Stimulated activated CD4-positive, alpha-beta T cell treated with anti-CD3 and anti-CD28 coated beads, Interleukin-15, amount 100 ng/mL, for 24 hours (primary cell): ENCODE data around the gene ABHD12.

Source experiments
- DNase-seq: peaks from one replicate; pipeline ENCODE4 v3.0.0-alpha.2; 2020

The ABHD12 gene

DNA sequence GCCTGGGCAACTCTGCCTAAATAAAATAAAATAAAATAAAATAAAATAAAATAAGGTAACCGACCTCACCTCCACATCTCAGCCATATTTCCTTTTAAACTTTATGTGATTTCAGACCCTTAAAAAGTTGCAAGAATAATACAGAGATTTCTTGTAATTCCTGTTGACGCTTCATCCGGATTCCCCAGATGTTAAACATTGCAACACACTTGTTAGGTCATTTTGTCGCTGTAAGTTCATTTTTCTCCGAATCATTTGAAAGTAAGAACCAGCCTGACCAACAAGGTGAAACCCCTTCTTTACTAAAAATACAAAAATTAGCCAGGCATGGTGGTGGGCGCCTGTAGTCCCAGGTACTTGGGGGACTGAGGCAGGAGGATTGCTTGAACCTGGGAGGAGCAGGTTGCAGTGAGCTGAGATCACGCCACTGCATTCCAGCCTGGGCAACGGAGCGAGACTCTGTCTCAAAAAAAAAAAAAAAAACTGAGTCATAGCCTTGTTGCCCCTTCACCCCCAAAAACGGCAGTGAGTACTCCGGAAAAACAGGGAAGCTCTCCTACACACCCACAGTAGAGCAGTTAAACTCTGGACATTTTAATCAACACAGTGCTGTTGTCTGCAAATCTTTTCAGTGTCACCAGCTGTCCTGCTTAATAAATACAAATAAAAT lies 136.9 kb downstream of the ABHD12 start:
- no peak for DNase-seq

DNA sequence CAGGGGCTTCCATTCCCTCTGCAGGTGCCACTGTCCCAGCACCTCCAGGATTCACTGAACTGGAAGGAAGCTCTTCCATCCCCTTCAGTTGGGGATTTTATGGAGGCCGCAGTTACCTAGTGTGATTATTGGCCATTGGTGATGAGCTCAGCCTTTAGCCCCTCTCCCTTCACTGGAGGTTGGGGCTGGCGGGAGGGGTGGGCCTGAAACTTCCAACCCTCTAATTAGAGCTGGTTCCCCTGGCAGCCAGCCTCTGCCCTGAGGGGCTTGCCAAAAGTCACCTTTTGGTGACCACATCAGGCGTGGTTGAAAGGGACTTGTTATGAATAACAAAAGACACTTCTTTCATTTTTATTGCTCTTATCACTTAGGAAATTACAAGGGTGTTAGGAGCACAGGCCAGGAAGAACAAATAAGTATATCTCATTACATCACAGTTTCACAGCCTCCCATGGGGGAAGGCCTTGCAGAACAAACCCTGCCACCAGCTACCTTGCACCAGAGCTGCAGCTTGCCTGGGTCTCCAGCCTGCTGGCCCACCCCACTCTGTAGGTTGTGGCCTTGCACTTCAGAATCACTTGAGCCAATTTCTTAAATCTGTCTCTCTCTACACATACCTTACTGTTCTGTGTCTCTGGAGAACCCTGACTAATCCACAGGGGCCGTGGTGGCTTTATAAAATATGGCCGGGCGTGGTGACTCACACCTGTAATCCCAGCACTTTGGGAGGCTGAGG lies 137.8 kb downstream of the ABHD12 start:
- DNase-seq: no peak

DNA sequence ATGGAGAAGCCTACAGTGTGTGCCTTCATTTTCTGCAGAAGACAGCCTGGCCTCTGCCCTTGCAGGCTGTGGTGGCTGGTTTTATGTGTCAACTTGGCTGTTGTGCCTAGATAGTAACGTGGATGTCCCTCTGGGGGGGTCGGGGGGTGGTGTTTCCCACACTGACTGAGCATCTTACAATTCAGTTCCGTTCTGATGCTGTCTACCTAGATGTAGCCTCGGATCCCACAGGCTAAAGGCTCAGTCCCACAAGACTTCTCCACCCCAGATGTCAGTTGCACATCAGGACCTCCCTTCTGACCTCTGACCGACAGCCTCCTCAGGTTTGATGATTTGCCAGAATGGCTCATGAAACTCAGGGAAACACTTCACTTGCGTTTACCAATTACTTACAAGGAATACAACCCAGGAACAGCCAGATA lies 138.4 kb downstream of the ABHD12 start:
- DNase-seq: no peak

DNA sequence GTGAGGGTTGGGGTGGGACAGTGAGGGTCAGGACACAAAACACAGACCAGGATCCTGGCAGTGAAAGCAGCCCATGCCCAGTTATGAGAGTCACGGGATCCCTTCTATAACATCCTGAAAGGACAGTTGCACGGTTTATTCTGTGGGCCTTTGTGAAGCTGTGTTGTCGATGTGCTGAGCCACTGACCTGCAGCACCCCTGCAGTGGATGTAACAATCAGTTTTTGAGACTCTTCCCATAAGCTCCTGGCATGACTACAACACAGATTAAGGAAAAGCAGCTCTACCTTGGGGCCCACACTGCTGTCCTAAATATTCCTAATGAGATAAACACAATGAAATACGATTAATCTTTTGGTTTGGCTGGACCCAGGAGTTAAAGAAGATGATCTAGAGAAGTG lies 139.1 kb downstream of the ABHD12 start:
- DNase-seq: no peak

DNA sequence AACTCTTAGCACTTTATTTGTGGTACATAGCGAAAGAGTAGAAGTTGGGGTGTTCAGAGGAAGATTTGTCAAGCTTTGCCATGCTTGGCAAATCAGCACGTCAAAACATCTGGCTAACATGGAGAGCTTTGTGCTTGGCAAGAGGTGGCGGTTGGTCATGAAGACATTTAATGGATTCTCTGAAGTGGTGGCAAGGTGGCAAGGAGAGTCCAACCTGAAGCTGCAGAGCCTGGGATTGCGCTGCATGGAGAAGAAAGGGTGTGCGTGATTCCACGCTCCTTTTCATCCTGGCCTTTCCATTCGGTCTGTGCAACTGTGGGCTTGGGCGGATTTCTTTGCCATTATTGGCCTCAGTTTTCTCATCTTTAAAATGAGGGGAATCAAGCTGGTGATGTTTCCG lies 139.6 kb downstream of the ABHD12 start:
- DNase-seq: no peak

DNA sequence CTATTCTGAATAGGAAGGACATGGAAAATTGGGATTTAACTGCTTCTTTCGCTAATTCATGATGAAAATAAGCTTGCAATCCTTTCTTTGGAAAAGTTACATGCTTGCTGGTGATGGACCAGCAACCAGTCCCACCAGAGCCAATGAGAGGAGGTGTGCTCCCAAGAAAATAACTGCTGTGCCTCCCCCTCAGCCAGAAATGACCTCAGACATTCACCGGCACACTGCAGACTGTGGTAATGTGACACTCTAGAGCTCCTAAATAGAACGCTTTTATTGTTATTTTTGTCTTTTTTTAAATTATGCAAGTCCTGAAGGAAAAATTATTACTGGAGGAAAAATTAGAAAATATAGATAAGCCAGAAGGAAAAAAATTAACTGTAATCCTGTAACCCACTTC lies 140.1 kb downstream of the ABHD12 start:
- DNase-seq: no peak
